Astrocyte (in vitro differentiated cells and primary cell): ENCODE data around the gene ACTG1. TPM values are rescaled to one million over a fixed set of nuclear protein-coding genes. Genes with fewer than 3 reads are reported as not detected.

Source experiments
- DNase-seq: peaks from one replicate; pipeline ENCODE4 v3.0.0-alpha.2; 2010; ENCODE audit warnings: low read depth
- FAIRE-seq: peaks from 2 replicates; lab custom pipeline; 2011; peaks lifted over from hg19 to GRCh38; lab: Jason Lieb, UNC
- H2AFZ ChIP-seq: 2 replicates; pipeline ENCODE4 v1.6.0; 2012; ENCODE audit warnings: low read depth, low read length, inconsistent platforms
- H3K27ac ChIP-seq: 2 replicates; pipeline ENCODE4 v1.5.1; 2011; ENCODE audit warnings: low read depth, low read length, inconsistent platforms
- H3K27me3 ChIP-seq: 2 replicates; pipeline ENCODE4 v1.6.0; 2011; ENCODE audit warnings: low read length, inconsistent platforms; ENCODE audit not compliant: insufficient read depth
- H3K36me3 ChIP-seq: 2 replicates; pipeline ENCODE4 v1.5.1; 2011; ENCODE audit warnings: low read length, inconsistent platforms; ENCODE audit not compliant: insufficient read depth
- H3K4me1 ChIP-seq: 2 replicates; pipeline ENCODE4 v1.5.1; 2011; ENCODE audit warnings: low read length, inconsistent platforms; ENCODE audit not compliant: insufficient read depth
- H3K4me2 ChIP-seq: 2 replicates; pipeline ENCODE4 v1.6.0; 2012; ENCODE audit warnings: low read length, inconsistent platforms
- H3K4me3 ChIP-seq: 2 replicates; pipeline ENCODE4 v1.5.1; 2011; ENCODE audit warnings: low read depth, mild to moderate bottlenecking, low read length, inconsistent platforms; ENCODE audit not compliant: insufficient read depth
- H3K79me2 ChIP-seq: 2 replicates; pipeline ENCODE4 v1.6.0; 2012; ENCODE audit warnings: mild to moderate bottlenecking, low read length, inconsistent platforms; ENCODE audit not compliant: insufficient read depth
- H3K9ac ChIP-seq: 2 replicates; pipeline ENCODE4 v1.6.0; 2012; ENCODE audit warnings: mild to moderate bottlenecking, low read length, inconsistent platforms
- H3K9me3 ChIP-seq: 2 replicates; pipeline ENCODE4 v1.5.1; 2012; ENCODE audit warnings: low read depth, mild to moderate bottlenecking, low read length, inconsistent platforms; ENCODE audit not compliant: insufficient read depth
- H4K20me1 ChIP-seq: 2 replicates; pipeline ENCODE4 v1.6.0; 2012; ENCODE audit warnings: low read length, inconsistent platforms; ENCODE audit not compliant: insufficient read depth
- H3K27ac Mint-ChIP-seq: one replicate; pipeline ENCODE4 v1.8.0; 2021; ENCODE audit warnings: mild to moderate bottlenecking, mixed read lengths; ENCODE audit not compliant: unreplicated experiment
- H3K27me3 Mint-ChIP-seq: one replicate; pipeline ENCODE4 v1.8.0; 2021; ENCODE audit warnings: low read depth, mixed read lengths; ENCODE audit not compliant: unreplicated experiment
- H3K36me3 Mint-ChIP-seq: one replicate; pipeline ENCODE4 v1.8.0; 2021; ENCODE audit warnings: low read depth, mixed read lengths; ENCODE audit not compliant: unreplicated experiment
- H3K4me1 Mint-ChIP-seq: one replicate; pipeline ENCODE4 v1.8.0; 2021; ENCODE audit warnings: low read depth, mixed read lengths; ENCODE audit not compliant: unreplicated experiment
- H3K4me3 Mint-ChIP-seq: one replicate; pipeline ENCODE4 v1.8.0; 2021; ENCODE audit warnings: mild to moderate bottlenecking, moderate library complexity, mixed read lengths; ENCODE audit not compliant: unreplicated experiment
- H3K9me3 Mint-ChIP-seq: one replicate; pipeline ENCODE4 v1.8.0; 2021; ENCODE audit warnings: mild to moderate bottlenecking, mixed read lengths; ENCODE audit not compliant: unreplicated experiment
- CTCF ChIP-seq: IDR thresholded peaks from 2 replicates; pipeline ENCODE4 v1.5.1; 2011; ENCODE audit warnings: low read depth, mild to moderate bottlenecking, inconsistent platforms, low read length, moderate library complexity; ENCODE audit not compliant: insufficient read depth
- EZH2 ChIP-seq: IDR thresholded peaks from 2 replicates; pipeline ENCODE4 v1.6.1; 2012; ENCODE audit warnings: mild to moderate bottlenecking, low read length, inconsistent platforms; ENCODE audit not compliant: insufficient read depth
- total RNA-seq: library from RNA; stranded (reverse); gene quantifications from 2 replicates; pipeline ENCODE4 v1.2.1, GENCODE V29; 2021

ACTG1 gene
- total RNA-seq, 1 donor from 2014 or later = 7,369 TPM

GRCh38 chr17:81535007-81535328 is 22.4 kb upstream of the ACTG1 start:
- no peaks in the 10 kb centered on the region for H3K9me3 ChIP-seq
- DNase-seq (no peak), FAIRE-seq (no peak)
- no peaks in the 10 kb centered on the region for H3K79me2 ChIP-seq
- Mint-ChIP-seq H3K4me1 (no peaks in the 10 kb centered on the region), H3K27me3 (no peaks in the 10 kb centered on the region), H3K4me3 (no peak overlapping the region), H3K27ac (no peak overlapping the region), H3K36me3 (peaks cover 3% of the 10 kb centered on the region), H3K9me3 (no peaks in the 10 kb centered on the region)
- H3K27me3 ChIP-seq = peaks cover 9% of the 10 kb centered on the region
- H3K9ac ChIP-seq = no peak overlapping the region
- H3K4me1 ChIP-seq = peaks cover 4% of the 10 kb centered on the region
- H3K4me2 ChIP-seq = no peak overlapping the region
- H3K36me3 ChIP-seq = no peaks in the 10 kb centered on the region
- H2AFZ ChIP-seq = no peak overlapping the region
- peaks cover 13% of the 10 kb centered on the region for H4K20me1 ChIP-seq
- H3K27ac ChIP-seq = no peak overlapping the region
- no peak overlapping the region for H3K4me3 ChIP-seq
- TF ChIP-seq EZH2 = no peak

- Histone ChIP-seq H3K27ac (no peak overlapping the region), H3K9ac (no peak overlapping the region), H3K36me3 (no peaks in the 10 kb centered on the region), H3K9me3 (no peaks in the 10 kb centered on the region), H3K27me3 (peaks cover 9% of the 10 kb centered on the region), H2AFZ (no peak overlapping the region), H3K4me1 (peaks cover 4% of the 10 kb centered on the region), H4K20me1 (peaks cover 11% of the 10 kb centered on the region), H3K79me2 (no peaks in the 10 kb centered on the region), H3K4me3 (no peak overlapping the region), H3K4me2 (no peak overlapping the region)
- FAIRE-seq (no peak), DNase-seq (no peak)
- no peak overlapping the region for H3K4me3 Mint-ChIP-seq
- H3K36me3 Mint-ChIP-seq = peaks cover 3% of the 10 kb centered on the region
- no peak overlapping the region for H3K27ac Mint-ChIP-seq
- no peaks in the 10 kb centered on the region for H3K9me3 Mint-ChIP-seq
- H3K4me1 Mint-ChIP-seq = no peaks in the 10 kb centered on the region
- no peaks in the 10 kb centered on the region for H3K27me3 Mint-ChIP-seq
- no peak for TF ChIP-seq EZH2
- no peak for TF ChIP-seq CTCF
Observed at GRCh38 chr17:81534157-81535006, 21.8 kb upstream of the ACTG1 start.

- Mint-ChIP-seq H3K4me1 (no peaks in the 10 kb centered on the region), H3K27me3 (no peaks in the 10 kb centered on the region), H3K9me3 (no peaks in the 10 kb centered on the region), H3K27ac (no peak overlapping the region), H3K4me3 (no peak overlapping the region), H3K36me3 (peaks cover 3% of the 10 kb centered on the region)
- Histone ChIP-seq H3K79me2 (no peaks in the 10 kb centered on the region), H3K9ac (no peak overlapping the region), H3K4me3 (no peak overlapping the region), H3K9me3 (no peaks in the 10 kb centered on the region), H4K20me1 (peaks cover 3% of the 10 kb centered on the region), H3K27me3 (peaks cover 9% of the 10 kb centered on the region), H3K4me2 (no peak overlapping the region), H3K36me3 (no peaks in the 10 kb centered on the region), H3K4me1 (peaks cover 4% of the 10 kb centered on the region), H3K27ac (no peak overlapping the region), H2AFZ (no peak overlapping the region)
- TF ChIP-seq CTCF = no peak
- no peak for TF ChIP-seq EZH2
- no peak for FAIRE-seq
- DNase-seq = no peak
Observed at GRCh38 chr17:81533339-81534141, 20.9 kb upstream of the ACTG1 start.
